H54 (cell line): ENCODE data around the gene SEMA4B.
A peak's percentile ranks its signal among the peaks of the same experiment; 100 is the strongest.

Experiments
- DNase-seq: peaks from one replicate; pipeline ENCODE4 v3.0.0; 2011; ENCODE audit warnings: low spot score, mixed read lengths; ENCODE audit not compliant: insufficient read length
- FAIRE-seq: peaks from 3 replicates; lab custom pipeline; 2011; peaks lifted over from hg19 to GRCh38; lab: Jason Lieb, UNC
- POLR2A ChIP-seq: IDR thresholded peaks from 2 replicates; pipeline ENCODE4 v1.6.1; 2011; ENCODE audit warnings: low read depth, mild to moderate bottlenecking, low read length

The SEMA4B gene

DNA sequence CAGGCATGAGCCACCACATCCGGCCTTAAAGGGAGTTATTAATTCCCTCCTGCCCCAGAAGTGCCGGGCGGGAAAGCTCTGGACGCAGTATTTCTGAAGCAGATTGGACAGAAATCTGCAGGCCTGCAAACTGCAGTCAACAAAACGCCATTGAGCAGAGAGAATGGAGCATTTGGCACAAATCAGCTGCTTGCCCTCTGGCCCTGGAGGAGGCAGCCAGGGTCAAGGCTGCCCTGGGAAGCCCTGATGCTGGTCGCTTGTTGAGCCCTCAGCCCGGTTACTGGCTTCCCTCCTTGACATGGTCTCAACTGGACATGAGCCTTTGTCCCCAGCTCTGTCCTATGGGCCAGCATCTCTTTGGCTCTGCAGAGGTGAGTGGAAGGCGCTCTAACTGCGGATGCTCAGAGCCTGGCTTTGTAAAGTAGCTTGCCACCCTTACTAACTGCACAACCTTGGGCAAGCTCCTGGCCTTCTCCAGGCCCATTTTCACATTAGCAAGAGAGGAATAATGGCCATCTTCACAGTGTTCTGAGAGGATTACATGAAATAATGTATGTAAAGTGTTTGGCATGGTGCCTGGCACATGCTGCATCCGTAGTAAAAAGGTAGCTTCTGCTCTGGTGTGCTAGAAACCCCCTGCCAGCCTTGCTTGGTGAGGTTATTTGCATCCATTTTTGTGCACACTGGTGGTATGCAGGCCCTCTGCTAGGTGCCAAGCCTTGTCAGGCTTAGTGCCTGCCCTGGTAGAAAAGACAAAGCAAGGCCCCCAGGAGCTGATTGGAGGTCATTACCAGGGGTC lies 4.1 kb downstream of the SEMA4B start:
- no peak for DNase-seq
- no peak for FAIRE-seq
- no peak for TF ChIP-seq POLR2A

DNA sequence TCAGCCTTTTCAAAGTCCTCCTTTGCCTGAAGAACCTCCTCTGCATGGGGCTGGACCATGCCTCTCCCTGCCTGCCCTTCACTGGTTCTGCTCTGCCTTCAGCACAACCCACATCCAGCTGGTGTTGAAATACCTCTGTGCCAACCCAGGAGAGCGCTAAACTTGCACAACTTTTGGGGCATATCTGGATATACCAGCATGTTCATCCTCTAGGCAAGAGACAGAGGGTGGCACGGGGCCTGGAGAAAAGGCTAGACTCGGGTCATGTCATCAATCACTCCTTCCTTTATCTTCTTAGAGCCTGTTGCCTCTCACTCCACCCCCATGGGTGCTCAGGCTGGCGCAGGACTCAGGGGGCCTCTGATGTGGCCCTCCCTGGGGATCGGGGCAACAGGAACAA lies 4.8 kb downstream of the SEMA4B start:
- DNase-seq (no peak), FAIRE-seq (no peak)
- TF ChIP-seq POLR2A, result no peak

DNA sequence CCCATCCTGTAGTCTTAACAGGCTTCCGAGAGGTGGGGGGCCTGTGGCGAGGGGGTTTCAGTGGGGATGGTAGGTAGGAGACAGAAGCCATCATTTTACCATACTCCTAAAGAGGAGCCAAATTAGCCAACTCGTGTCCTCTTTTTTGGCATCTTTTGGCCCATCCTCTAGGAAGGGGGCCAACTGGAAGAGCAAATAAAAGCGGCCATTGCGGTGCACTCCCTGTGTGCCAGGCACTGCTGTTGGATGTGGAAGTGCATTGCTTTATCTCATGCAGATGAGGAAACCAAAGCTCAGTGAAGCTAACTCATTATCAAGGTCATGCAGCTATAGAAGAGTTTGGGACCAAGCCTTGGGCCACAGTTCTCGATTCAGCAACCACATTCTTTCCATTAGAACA lies 6.1 kb downstream of the SEMA4B start:
- FAIRE-seq, result no peak
- no peak for DNase-seq
- TF ChIP-seq POLR2A, result no peak

DNA sequence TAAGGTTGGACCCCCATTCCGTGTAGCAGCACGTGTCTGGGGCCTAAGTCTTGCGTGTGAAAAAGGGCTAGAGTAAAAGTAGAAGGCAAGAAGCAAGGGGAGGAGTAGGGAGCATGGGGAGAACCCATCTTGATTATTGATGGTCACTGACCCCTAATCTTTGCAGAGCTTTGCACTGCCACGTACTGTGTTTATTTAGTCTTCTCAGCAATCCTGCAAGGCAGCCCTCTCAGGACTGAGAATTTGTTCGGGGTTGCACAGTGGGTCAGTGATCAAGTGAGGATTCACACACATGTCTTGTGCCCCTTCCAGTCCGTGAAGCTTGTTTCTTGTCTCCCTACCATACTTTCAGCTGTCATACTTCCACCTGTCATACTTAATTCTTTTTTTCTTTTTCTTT lies 7.2 kb downstream of the SEMA4B start:
- DNase-seq, result no peak
- no peak for TF ChIP-seq POLR2A
- FAIRE-seq, result no peak

DNA sequence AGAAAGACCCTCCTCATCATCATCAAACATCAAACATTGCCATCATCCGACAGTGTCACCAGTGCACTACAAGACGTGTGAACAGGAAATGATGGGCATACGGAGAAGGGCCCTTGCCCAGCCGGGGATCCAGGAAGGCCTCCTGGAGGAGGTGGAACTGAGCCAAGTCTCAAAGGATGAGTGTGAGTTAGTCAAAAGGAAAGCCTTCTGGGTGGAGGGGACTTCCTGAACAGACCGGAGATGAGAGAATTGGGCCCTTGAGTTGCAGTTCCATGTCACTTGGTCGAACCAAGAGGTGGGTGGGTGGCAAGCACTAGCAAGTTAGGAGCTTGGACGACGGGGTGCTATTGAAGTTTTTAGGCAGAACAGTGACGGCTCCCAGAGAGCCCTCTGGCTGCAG lies 8.5 kb downstream of the SEMA4B start:
- DNase-seq (no peak), FAIRE-seq (no peak)
- TF ChIP-seq POLR2A, result no peak

DNA sequence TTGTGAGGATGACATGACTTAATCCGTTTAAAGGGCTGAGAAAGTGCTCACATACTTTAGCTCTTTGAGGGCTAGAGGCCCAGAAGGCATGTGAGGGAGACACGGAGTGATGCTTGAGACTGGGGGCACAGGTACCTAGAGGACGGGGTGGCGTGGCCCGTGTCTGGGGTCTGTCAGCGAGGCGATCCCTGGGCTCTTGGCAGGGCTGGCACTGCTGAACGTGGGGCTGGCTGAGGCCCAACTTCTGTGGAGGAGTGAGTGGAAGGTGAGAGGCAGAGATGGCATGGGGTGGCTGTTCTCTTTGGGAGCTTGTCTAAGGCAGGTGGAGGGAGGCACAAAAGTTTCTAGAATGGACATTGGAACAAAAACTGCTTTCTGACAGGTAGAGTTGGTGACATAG lies 9.5 kb downstream of the SEMA4B start:
- FAIRE-seq, result no peak
- no peak for TF ChIP-seq POLR2A
- DNase-seq, result no peak

DNA sequence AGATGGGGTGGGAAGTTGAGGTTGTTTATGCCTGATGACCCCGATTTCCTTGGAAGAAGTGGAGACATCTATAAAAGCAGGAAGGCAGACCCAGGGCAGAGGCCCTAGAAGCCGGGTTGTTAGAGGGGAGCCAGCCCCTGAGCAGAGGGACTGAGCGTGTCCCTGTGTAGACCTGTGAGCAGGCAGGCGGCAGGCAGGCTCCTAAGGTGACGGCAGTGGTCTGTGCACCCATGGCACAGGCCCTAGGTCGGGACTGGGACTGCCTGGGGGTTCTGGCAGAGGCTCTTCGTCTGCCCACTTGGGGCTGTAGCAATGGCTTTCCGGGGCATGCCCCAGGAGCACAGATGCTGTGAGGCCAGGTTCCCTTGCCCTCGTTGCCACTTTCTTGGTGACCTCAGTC lies 9.9 kb downstream of the SEMA4B start:
- no peak for DNase-seq
- FAIRE-seq, result no peak
- TF ChIP-seq POLR2A, result no peak

DNA sequence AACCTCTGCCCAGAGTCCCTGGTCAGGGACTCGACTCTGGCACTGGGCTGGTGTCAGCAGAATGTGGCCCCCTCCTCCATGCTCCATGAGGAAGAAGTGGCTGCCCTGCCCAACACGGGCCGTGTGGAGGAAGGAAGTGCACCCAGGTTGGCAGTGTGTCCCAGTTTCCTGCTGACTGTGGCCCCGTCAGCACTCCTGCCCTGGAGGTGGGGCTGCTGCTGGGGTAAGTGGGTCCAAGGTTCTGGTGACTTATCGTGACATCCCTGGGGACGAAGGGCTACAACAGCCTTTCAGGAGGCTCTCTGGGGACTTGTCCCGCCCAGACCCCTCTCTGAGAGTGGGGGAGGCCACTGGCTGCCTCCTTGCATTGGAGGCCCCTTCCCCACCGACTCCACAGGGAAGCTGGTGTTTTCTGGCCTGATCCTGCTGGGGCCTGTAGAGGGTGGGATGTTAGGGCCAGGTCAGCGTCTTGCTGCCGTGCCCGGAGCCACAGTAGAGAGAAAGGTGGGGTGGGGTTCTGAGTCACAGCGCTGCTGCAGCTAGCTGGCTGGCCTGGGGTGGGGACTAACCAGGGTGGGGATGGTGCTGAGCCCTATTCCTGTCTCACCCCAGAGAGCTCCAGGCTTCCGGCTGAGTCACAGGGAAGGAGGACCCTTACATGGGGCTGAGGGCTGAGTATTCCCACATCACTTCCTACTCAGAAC lies 10.5 kb downstream of the SEMA4B start:
- no peak for FAIRE-seq
- TF ChIP-seq POLR2A, result 0 out of 2 replicates have a peak, but pooled peaks have one; percentile 33
- DNase-seq, result peak; percentile 86

DNA sequence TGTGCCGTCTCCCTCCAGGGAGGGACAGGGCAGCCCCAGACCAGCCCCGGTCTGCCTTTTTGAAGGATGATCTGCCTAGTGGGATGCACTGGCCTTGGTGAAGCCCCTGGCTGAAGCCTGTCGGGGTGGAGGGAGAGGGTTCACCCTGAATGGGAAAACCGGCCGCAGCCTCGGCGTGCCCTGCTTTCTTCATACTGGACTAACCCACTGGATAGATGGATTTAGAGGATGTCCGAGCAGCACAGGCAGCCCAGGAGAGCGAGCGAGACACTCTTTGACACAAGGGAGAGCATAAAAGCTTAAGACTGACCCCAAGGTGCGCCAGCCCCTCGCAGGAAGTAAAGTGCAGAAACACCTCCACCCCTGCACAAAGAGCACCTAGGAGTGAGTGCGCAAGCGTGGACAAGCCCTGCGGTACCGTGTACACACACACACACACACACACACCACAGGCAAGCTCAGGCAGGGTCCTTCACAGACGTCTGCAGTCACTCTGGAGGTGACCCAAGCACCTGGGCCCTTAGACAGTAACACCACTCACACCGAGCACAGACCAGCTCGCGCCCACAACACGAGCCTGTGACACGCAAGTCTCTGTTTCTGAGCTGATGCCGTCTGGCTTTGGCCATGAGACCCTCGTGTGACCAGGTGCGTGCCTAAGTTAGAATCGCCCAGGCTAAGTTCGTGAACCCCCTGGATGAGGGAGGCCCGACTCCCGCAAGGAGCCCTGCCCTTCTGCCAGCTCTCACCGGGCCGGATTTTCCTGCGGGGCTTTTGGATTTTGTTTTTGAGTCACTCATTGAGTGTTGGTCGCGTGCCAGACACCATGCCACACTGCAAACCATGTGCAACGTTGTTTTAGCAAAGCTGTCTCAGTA lies 11.3 kb downstream of the SEMA4B start:
- DNase-seq, result no peak
- FAIRE-seq, result no peak
- no peak for TF ChIP-seq POLR2A

DNA sequence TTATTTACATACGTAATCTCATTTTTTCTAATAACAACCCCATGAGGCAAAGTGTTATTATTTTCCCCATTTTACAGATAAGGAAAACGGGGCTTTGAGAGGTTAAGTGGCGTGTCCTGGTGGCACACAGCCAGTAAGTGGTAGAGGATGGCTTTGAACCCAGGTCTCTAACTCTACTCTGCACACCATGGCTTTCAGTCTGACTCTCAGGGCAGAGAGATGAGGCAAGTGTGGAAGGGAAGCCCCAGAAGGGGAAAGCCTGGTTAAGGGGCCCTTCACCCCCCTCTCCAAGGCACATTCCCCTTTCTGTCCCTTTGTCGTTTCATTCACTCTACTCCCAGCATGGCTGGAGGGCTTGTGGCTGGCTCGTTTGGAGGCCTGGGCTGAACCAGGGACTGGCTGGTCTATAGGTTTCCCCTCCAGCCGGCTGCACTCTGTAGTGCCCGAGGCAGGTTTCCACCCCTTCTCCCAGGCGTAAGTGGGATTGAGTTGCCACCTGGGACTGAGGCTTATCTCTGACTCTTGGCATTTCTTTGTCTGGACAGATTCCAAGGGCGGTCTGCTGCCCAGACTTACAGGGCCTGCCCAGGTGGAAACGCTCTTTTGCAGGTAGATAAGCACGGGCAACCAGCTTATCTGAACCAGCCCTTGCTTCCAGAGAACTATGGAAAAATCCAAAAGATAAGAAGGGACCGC lies 12.1 kb downstream of the SEMA4B start:
- no peak for DNase-seq
- no peak for FAIRE-seq
- no peak for TF ChIP-seq POLR2A

DNA sequence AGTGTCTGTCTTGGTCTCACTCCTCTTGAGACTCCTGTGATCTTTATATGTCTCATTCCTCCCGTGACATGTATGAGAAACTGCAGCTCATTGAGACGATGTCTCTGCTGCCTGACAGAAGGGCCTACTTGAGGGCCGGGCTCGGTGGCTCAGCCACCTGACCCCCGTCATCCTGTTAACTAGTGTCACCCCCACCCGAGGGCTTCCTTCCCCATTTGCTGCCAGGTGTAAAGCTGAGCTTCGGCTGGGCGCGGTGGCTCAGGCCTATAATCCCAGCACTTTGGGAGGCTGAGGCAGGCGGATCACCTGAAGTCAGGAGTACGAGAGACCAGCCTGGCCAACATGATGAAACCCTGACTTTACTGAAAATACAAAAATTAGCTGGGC lies 12.7 kb downstream of the SEMA4B start:
- TF ChIP-seq POLR2A, result no peak
- FAIRE-seq, result no peak
- no peak for DNase-seq

DNA sequence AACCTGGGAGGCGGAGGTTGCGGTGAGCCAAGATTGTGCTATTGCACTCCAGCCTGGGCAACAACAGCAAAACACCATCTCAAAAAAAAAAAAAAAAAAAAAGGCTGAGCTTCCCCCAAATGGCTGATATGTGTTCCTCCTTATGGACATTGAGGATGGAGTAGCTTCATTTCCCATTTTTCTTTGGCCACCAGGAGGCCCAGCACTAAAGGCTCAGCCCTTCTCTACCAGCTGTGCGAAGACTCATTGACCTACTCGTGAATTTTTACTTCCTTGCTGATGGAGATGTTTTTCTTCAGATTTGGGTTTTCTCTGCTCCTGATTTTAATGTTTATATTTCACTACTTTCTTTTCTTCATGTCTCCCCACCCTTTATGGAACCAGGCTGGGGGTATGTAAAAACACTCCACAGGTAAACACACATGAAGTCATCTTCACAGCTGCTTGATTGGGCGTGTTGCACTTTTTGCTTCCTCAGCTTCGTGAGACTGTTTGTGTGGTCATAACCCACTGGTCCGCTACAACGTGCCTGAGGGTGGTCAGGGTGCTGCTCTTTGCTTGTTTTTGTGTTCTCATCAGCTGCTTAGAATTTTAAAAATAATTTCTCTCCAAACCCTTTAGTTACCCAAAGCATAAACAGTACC lies 13.5 kb downstream of the SEMA4B start:
- TF ChIP-seq POLR2A, result no peak
- FAIRE-seq (no peak), DNase-seq (no peak)

DNA sequence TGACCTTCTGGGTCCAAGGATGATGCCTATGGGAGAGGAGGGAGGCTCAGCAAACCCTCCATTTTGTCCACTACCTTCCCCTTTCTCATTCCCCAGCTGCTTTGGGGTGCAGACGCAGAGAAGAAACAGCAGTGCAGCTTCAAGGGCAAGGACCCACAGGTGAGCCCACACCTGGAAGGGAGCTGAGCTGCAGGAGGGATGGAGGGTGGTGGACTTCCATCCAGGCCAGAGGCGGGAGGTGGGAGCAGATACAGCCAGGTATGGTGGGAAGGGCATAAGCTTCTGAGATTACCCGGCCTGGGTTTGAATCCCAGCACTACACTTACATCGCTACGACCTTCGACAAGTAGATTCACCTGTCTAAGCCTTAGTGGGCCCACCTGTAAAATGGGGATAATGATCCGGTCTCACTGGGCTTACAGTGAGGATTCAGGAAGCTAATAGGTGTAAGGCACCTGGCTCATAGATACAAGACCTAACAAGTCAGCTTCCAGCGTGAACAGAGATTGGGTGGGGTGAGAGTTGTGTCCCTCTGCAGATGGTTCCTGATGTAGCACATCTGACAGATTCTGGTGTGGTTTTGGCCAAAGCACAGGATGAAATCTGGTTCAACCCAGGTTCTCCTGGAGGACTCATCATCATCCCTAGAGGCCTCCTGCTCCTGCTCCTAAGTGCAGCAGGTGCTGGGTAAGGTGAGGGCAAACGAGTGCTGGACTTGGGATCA lies 16.7 kb downstream of the SEMA4B start:
- DNase-seq, result no peak
- no peak for TF ChIP-seq POLR2A
- no peak for FAIRE-seq
